ENCODE results near the gene FAM163A. TPM values are rescaled to one million over a fixed set of nuclear protein-coding genes. Genes with fewer than 3 reads are reported as not detected.

The FAM163A gene
- total RNA-seq, 1 donor from 2014 or later = 1.4 TPM

DNA sequence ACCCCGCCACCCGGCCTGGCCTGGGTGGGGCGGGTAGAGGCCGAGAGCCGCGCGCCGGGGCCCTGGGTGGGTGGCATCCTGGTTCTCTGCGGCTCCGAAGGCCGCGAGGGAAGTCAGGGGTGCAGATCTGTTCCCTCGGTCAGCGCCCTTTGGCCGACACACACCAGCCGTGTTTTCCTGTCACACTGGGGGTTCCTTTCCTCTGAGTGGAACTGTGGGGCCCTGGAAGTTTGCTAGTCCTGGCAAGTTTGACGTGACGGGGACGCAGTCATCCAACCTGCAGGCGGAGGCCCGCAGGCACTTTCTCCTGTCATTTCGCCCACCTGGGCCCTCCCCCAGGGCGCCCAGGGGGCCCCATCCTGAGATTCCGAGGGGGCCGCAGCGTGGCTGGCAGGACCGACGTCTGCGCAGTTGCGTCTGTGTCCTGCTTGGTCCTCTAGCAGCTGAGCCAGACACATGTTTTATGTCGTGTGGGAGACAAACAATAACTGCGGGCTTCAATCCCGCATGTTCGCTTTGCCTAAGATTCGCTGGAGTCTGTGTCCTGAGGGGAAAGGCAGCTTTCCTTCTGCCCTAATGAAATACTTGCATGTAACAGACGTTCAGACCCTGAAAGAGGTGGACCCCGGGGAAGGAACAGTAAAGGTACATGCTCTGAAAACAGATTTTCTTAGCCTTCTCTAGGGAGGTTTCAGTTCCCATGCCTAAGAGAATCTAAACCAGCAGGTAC lies 1.5 kb downstream of the FAM163A start:
- Mint-ChIP-seq H3K27me3 (peaks cover 83% of the 10 kb centered on the region), H3K4me1 (ENCODE audit: unreplicated experiment) (peaks cover 14% of the 10 kb centered on the region), H3K9me3 (no peaks in the 10 kb centered on the region), H3K27ac (no peak overlapping the region), H3K4me3 (peak overlapping the region; percentile 53), H3K36me3 (no peaks in the 10 kb centered on the region)
- TF ChIP-seq, protein P1, sequence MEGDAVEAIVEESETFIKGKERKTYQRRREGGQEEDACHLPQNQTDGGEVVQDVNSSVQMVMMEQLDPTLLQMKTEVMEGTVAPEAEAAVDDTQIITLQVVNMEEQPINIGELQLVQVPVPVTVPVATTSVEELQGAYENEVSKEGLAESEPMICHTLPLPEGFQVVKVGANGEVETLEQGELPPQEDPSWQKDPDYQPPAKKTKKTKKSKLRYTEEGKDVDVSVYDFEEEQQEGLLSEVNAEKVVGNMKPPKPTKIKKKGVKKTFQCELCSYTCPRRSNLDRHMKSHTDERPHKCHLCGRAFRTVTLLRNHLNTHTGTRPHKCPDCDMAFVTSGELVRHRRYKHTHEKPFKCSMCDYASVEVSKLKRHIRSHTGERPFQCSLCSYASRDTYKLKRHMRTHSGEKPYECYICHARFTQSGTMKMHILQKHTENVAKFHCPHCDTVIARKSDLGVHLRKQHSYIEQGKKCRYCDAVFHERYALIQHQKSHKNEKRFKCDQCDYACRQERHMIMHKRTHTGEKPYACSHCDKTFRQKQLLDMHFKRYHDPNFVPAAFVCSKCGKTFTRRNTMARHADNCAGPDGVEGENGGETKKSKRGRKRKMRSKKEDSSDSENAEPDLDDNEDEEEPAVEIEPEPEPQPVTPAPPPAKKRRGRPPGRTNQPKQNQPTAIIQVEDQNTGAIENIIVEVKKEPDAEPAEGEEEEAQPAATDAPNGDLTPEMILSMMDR (conservative IDR thresholded peaks at IDR 0.05) = no peak
- no peak for DNase-seq (ENCODE audit: extremely low spot score, unreplicated experiment)

DNA sequence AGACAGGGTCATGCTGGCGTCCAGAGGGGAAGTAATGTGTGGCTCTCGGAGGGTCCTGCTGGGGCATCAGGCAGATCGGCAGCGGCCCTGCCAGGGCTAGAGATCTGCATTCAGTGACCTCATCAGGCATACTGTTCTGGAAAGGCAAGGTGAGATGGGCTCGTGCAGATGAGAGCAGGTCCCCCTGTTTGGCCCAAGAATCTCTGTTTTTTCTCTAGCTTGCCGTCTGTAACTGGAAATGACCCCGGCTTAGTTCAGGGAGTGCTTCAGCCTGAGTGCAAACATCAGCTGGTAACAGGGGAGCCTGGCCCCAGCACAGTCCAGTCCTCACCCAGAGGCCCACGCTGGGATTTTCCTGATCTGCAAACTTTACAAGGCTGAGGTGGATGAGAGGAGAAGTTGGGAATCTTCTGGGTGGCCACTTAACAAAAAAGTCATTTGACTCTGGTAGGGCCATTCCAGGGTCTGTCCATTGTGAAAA lies 2.1 kb downstream of the FAM163A start:
- DNase-seq (ENCODE audit: extremely low spot score, unreplicated experiment) = no peak
- H3K36me3 Mint-ChIP-seq = no peaks in the 10 kb centered on the region
- H3K27ac Mint-ChIP-seq = no peak overlapping the region
- H3K9me3 Mint-ChIP-seq = peaks cover 2% of the 10 kb centered on the region
- TF ChIP-seq, protein P1 (conservative IDR thresholded peaks at IDR 0.05) = no peak
- H3K4me3 Mint-ChIP-seq = peak overlapping the region; percentile 44
- H3K4me1 Mint-ChIP-seq (ENCODE audit: unreplicated experiment) = peaks cover 14% of the 10 kb centered on the region
- peaks cover 80% of the 10 kb centered on the region for H3K27me3 Mint-ChIP-seq

DNA sequence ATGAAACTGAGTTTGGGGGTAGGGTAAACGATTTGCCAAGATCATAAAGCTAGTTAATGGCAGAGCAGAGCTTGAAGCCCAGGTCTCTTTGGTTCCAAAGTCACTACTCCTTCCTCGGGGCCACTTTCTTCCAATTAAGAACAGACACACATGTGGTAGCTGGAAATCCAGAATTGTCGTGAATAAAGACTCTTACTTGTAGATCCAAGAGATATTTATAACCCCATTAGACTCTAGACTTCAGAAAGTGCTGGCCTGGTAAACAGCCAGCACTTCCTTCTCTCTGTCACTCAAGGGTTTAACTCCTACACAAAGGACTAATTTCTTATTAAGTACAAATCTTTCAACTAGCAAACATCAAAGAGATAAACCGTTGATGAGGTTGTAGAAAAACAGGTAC lies 2.7 kb downstream of the FAM163A start:
- no peak overlapping the region for H3K27ac Mint-ChIP-seq
- TF ChIP-seq, protein P1 (conservative IDR thresholded peaks at IDR 0.05) = no peak
- peaks cover 14% of the 10 kb centered on the region for H3K4me1 Mint-ChIP-seq (ENCODE audit: unreplicated experiment)
- no peaks in the 10 kb centered on the region for H3K36me3 Mint-ChIP-seq
- H3K9me3 Mint-ChIP-seq = peaks cover 8% of the 10 kb centered on the region
- DNase-seq (ENCODE audit: extremely low spot score, unreplicated experiment) = no peak
- H3K27me3 Mint-ChIP-seq = peaks cover 80% of the 10 kb centered on the region
- peak overlapping the region; percentile 44 for H3K4me3 Mint-ChIP-seq

DNA sequence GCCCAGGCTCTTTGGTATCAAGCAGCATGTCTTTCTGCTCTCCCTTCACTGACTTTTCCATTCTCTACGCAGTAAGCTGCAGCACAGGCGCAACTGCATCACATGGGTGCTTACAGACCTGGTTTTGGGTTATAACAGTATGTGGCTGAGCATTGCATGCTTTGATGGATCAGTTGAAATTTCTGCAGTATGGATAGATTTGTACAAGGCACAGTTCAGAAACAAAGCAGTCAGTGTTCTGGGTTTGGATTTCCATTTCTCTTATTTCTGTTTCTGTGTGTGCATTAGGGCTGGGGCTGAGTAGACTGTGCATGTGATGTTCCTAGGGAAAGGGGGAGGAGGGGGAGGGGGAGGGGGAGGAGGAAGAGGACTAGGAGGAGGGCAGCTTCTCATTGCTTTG lies 4.5 kb downstream of the FAM163A start:
- no peak overlapping the region for H3K27ac Mint-ChIP-seq
- H3K36me3 Mint-ChIP-seq = no peaks in the 10 kb centered on the region
- peaks cover 70% of the 10 kb centered on the region for H3K27me3 Mint-ChIP-seq
- TF ChIP-seq, protein P1 (conservative IDR thresholded peaks at IDR 0.05) = no peak
- DNase-seq (ENCODE audit: extremely low spot score, unreplicated experiment) = no peak
- H3K4me3 Mint-ChIP-seq = no peak overlapping the region
- H3K4me1 Mint-ChIP-seq (ENCODE audit: unreplicated experiment) = peaks cover 11% of the 10 kb centered on the region
- H3K9me3 Mint-ChIP-seq = peaks cover 16% of the 10 kb centered on the region

DNA sequence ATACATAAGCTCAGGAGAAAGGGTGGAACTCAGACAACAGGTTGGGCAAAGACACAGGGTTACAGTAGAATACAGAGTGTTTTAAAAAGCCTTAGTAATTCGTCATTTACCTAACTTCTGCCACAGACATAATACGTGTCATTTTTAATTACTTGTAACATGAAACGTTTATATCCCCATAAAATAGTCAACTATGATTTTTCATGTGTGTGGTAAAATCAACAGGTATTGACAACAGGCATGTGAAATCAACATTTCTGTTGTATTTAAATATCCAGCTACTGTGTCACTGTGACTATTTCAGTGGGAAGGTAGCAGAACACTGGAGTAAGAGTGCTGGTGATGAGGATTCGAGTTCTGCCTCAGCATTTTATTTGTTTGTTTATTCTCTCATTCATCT lies 5.7 kb downstream of the FAM163A start:
- Mint-ChIP-seq H3K4me1 (ENCODE audit: unreplicated experiment) (peaks cover 9% of the 10 kb centered on the region), H3K4me3 (no peak overlapping the region), H3K9me3 (peaks cover 16% of the 10 kb centered on the region), H3K27me3 (peaks cover 73% of the 10 kb centered on the region), H3K27ac (no peak overlapping the region), H3K36me3 (no peaks in the 10 kb centered on the region)
- DNase-seq (ENCODE audit: extremely low spot score, unreplicated experiment) = no peak
- TF ChIP-seq, protein P1 (conservative IDR thresholded peaks at IDR 0.05) = no peak
